SH-SY5Y (cell line): Measurements from ENCODE around the gene FBXO31.

Source experiments
- GATA2 ChIP-seq: IDR thresholded peaks from 2 replicates; pipeline ENCODE4 v1.6.1; 2011; ENCODE audit warnings: mild to moderate bottlenecking, low read depth, low read length
- GATA3 ChIP-seq: IDR thresholded peaks from 2 replicates; pipeline ENCODE4 v1.6.1; 2011; ENCODE audit warnings: low read depth, mild to moderate bottlenecking, low read length, moderate library complexity

GRCh38 chr16:87348616-87349157 is 34.9 kb downstream of the FBXO31 start:
- TF ChIP-seq GATA2, result no peak
- TF ChIP-seq GATA3, result no peak
